Measurements from ENCODE around the gene SNTG2. TPM values are rescaled to one million over a fixed set of nuclear protein-coding genes. Genes with fewer than 3 reads are reported as not detected.

Gene SNTG2
- total and polyA plus RNA-seq, 2 donors (not counting 1 experiment from before 2014, with no cell fraction given), result 0.06 TPM; not detected in 1

GRCh38 chr2:1010415-1010930 lies 59.8 kb downstream of the SNTG2 start:
- Histone ChIP-seq H3K36me3 (ENCODE audit: control insufficient read depth, insufficient read depth, low read length) (no peaks in the 10 kb centered on the region), H2AFZ (ENCODE audit: low read length) (no peak overlapping the region), H3K9ac (ENCODE audit: insufficient read depth, low read length) (no peak overlapping the region), H3K27me3 (ENCODE audit: control insufficient read depth, insufficient read depth, low read length) (no peaks in the 10 kb centered on the region), H4K20me1 (ENCODE audit: control insufficient read depth, extremely low read depth, insufficient read depth, low read length) (no peaks in the 10 kb centered on the region), H3K4me2 (ENCODE audit: extremely low read depth, insufficient read depth, low read length) (no peak overlapping the region), H3K4me1 (ENCODE audit: control insufficient read depth, extremely low read depth, insufficient read depth, low read length) (no peaks in the 10 kb centered on the region), H3K27ac (ENCODE audit: insufficient read depth, low read length) (no peak overlapping the region), H3K79me2 (ENCODE audit: control insufficient read depth, insufficient read depth, low read length) (no peaks in the 10 kb centered on the region), H3K4me3 (replicated peaks in 1 of 4; ENCODE audit: control extremely low read depth in 1 of 4, insufficient read depth in 1 of 4, low read depth in 3 of 4, low read length in 4 of 4) (no peak overlapping the region), H3K9me3 (ENCODE audit: control insufficient read depth, insufficient read depth, low read depth, low read length) (no peaks in the 10 kb centered on the region)
- no peak for DNase-seq (ENCODE audit: low read depth in 2 of 2)
- no peak for TF ChIP-seq EZH2 (IDR thresholded peaks at IDR 0.05; ENCODE audit: low read length, missing control alignments)
- no peak for TF ChIP-seq CTCF (conservative IDR thresholded peaks at IDR 0.05 in 1 of 2, IDR thresholded peaks at IDR 0.05 in 1 of 2; ENCODE audit: low read depth in 1 of 2, low read length in 2 of 2)

GRCh38 chr2:1011006-1011405 lies 60.4 kb downstream of the SNTG2 start:
- no peaks in the 10 kb centered on the region for H4K20me1 ChIP-seq (ENCODE audit: control insufficient read depth, extremely low read depth, insufficient read depth, low read length)
- H3K9ac ChIP-seq (ENCODE audit: insufficient read depth, low read length), result no peak overlapping the region
- no peak overlapping the region for H3K4me3 ChIP-seq (replicated peaks in 1 of 4; ENCODE audit: control extremely low read depth in 1 of 4, insufficient read depth in 1 of 4, low read depth in 3 of 4, low read length in 4 of 4)
- no peak overlapping the region for H3K27ac ChIP-seq (ENCODE audit: insufficient read depth, low read length)
- H3K79me2 ChIP-seq (ENCODE audit: control insufficient read depth, insufficient read depth, low read length), result no peaks in the 10 kb centered on the region
- no peak overlapping the region for H2AFZ ChIP-seq (ENCODE audit: low read length)
- DNase-seq (ENCODE audit: low read depth in 2 of 2), result no peak
- no peak for TF ChIP-seq CTCF (conservative IDR thresholded peaks at IDR 0.05 in 1 of 2, IDR thresholded peaks at IDR 0.05 in 1 of 2; ENCODE audit: low read depth in 1 of 2, low read length in 2 of 2)
- no peak for TF ChIP-seq EZH2 (IDR thresholded peaks at IDR 0.05; ENCODE audit: low read length, missing control alignments)
- no peaks in the 10 kb centered on the region for H3K36me3 ChIP-seq (ENCODE audit: control insufficient read depth, insufficient read depth, low read length)
- no peaks in the 10 kb centered on the region for H3K27me3 ChIP-seq (ENCODE audit: control insufficient read depth, insufficient read depth, low read length)
- no peaks in the 10 kb centered on the region for H3K4me1 ChIP-seq (ENCODE audit: control insufficient read depth, extremely low read depth, insufficient read depth, low read length)
- no peak overlapping the region for H3K4me2 ChIP-seq (ENCODE audit: extremely low read depth, insufficient read depth, low read length)
- H3K9me3 ChIP-seq (ENCODE audit: control insufficient read depth, insufficient read depth, low read depth, low read length), result no peaks in the 10 kb centered on the region

GRCh38 chr2:1011985-1012384 lies 61.3 kb downstream of the SNTG2 start:
- no peak overlapping the region for H3K4me2 ChIP-seq (ENCODE audit: extremely low read depth, insufficient read depth, low read length)
- H2AFZ ChIP-seq (ENCODE audit: low read length), result no peak overlapping the region
- TF ChIP-seq EZH2 (IDR thresholded peaks at IDR 0.05; ENCODE audit: low read length, missing control alignments) (no peak), CTCF (conservative IDR thresholded peaks at IDR 0.05 in 1 of 2, IDR thresholded peaks at IDR 0.05 in 1 of 2; ENCODE audit: low read depth in 1 of 2, low read length in 2 of 2) (no peak)
- no peaks in the 10 kb centered on the region for H4K20me1 ChIP-seq (ENCODE audit: control insufficient read depth, extremely low read depth, insufficient read depth, low read length)
- no peak overlapping the region for H3K9ac ChIP-seq (ENCODE audit: insufficient read depth, low read length)
- no peak overlapping the region for H3K27ac ChIP-seq (ENCODE audit: insufficient read depth, low read length)
- no peaks in the 10 kb centered on the region for H3K9me3 ChIP-seq (ENCODE audit: control insufficient read depth, insufficient read depth, low read depth, low read length)
- H3K36me3 ChIP-seq (ENCODE audit: control insufficient read depth, insufficient read depth, low read length), result no peaks in the 10 kb centered on the region
- H3K27me3 ChIP-seq (ENCODE audit: control insufficient read depth, insufficient read depth, low read length), result no peaks in the 10 kb centered on the region
- H3K79me2 ChIP-seq (ENCODE audit: control insufficient read depth, insufficient read depth, low read length), result no peaks in the 10 kb centered on the region
- no peak overlapping the region for H3K4me3 ChIP-seq (replicated peaks in 1 of 4; ENCODE audit: control extremely low read depth in 1 of 4, insufficient read depth in 1 of 4, low read depth in 3 of 4, low read length in 4 of 4)
- DNase-seq (ENCODE audit: low read depth in 2 of 2), result no peak
- no peaks in the 10 kb centered on the region for H3K4me1 ChIP-seq (ENCODE audit: control insufficient read depth, extremely low read depth, insufficient read depth, low read length)
